H1 (cell line): ENCODE measurements around the gene ARL9. TPM values are rescaled to one million over a fixed set of nuclear protein-coding genes. Genes with fewer than 3 reads are reported as not detected.

Experiments
- CTCF ChIA-PET: fragments of 300-600 bp; sonication (Branson Sonifier 250); formaldehyde crosslinking; loops from one replicate; lab custom pipeline; 2021; ENCODE audit not compliant: partially characterized antibody; lab: Charles Lee
- POLR2A ChIA-PET: fragments of 300-600 bp; sonication (Branson Sonifier 250); formaldehyde crosslinking; loops from one replicate; lab custom pipeline; 2021; ENCODE audit warnings: inconsistent platforms; ENCODE audit not compliant: partially characterized antibody; lab: Charles Lee
- DNase-seq, 2 experiments: peaks; one replicate each; pipeline versions ENCODE4 v3.0.0 to v3.0.0-alpha.2; 2010 to 2022; ENCODE audit warnings: low spot score in 2 of 2, low read depth in 1 of 2, mixed read lengths in 1 of 2
- FAIRE-seq: peaks from 2 replicates; lab custom pipeline; 2011; peaks lifted over from hg19 to GRCh38; lab: Jason Lieb, UNC
- H2AFZ ChIP-seq: 2 replicates; pipeline ENCODE4 v1.8.1; 2012; ENCODE audit warnings: low read length, inconsistent platforms
- H2AK5ac ChIP-seq: 2 replicates; pipeline ENCODE4 v1.6.1; 2013; ENCODE audit warnings: low read depth, low read length
- H2BK120ac ChIP-seq: replicated peaks from 2 replicates; pipeline ENCODE3; 2013; ENCODE audit warnings: low read depth, low read length, inconsistent platforms
- H2BK12ac ChIP-seq: 2 replicates; pipeline ENCODE4 v1.6.1; 2013; ENCODE audit warnings: low read depth, low read length
- H2BK15ac ChIP-seq: 2 replicates; pipeline ENCODE4 v1.6.1; 2013; ENCODE audit warnings: low read length
- H2BK20ac ChIP-seq: 2 replicates; pipeline ENCODE4 v1.6.1; 2013; ENCODE audit warnings: low read length
- H2BK5ac ChIP-seq: 2 replicates; pipeline ENCODE4 v1.6.1; 2013; ENCODE audit warnings: low read depth, low read length
- H3K14ac ChIP-seq: 2 replicates; pipeline ENCODE4 v1.6.1; 2013; ENCODE audit warnings: inconsistent platforms; ENCODE audit not compliant: insufficient read length
- H3K18ac ChIP-seq: 2 replicates; pipeline ENCODE4 v1.6.1; 2013; ENCODE audit warnings: low read length; ENCODE audit errors: extremely low read depth
- H3K23ac ChIP-seq: 2 replicates; pipeline ENCODE4 v1.6.1; 2013; ENCODE audit warnings: inconsistent platforms; ENCODE audit not compliant: insufficient read length
- H3K23me2 ChIP-seq: 2 replicates; pipeline ENCODE4 v1.6.1; 2013; ENCODE audit warnings: low read depth, low read length
- H3K27ac ChIP-seq: 2 replicates; pipeline ENCODE4 v1.6.1; 2011; ENCODE audit warnings: low read depth, low read length, inconsistent platforms
- H3K27me3 ChIP-seq, 4 experiments: replicated peaks in 1 of 4; 1 replicate in 1 of 4; 2 replicates in 3 of 4; pipeline versions ENCODE4 v1.6.1 to v1.8.1; 2011 to 2013; ENCODE audit warnings: low read length in 3 of 4, mild to moderate bottlenecking in 3 of 4, inconsistent platforms in 2 of 4, mixed read lengths in 2 of 4, moderate library complexity in 1 of 4; ENCODE audit not compliant: control insufficient read depth in 3 of 4, insufficient read depth in 3 of 4; ENCODE audit errors: extremely low read depth in 1 of 4
- H3K36me3 ChIP-seq, 4 experiments: 2 replicates each; pipeline versions ENCODE4 v1.6.1 to v1.8.1; 2011 to 2013; ENCODE audit warnings: mild to moderate bottlenecking in 4 of 4, low read length in 3 of 4, moderate library complexity in 2 of 4, control low read depth in 1 of 4, inconsistent platforms in 1 of 4; ENCODE audit not compliant: insufficient read depth in 4 of 4, control insufficient read depth in 2 of 4
- H3K4ac ChIP-seq: replicated peaks from 2 replicates; pipeline ENCODE3; 2013; ENCODE audit warnings: low read length, low read depth, mixed read lengths, inconsistent platforms; ENCODE audit not compliant: insufficient read length
- H3K4me1 ChIP-seq, 4 experiments: replicated peaks in 1 of 4; 1 replicate in 1 of 4; 2 replicates in 3 of 4; pipeline versions ENCODE4 v1.6.1 to v1.8.1; 2011 to 2013; ENCODE audit warnings: low read length in 3 of 4, inconsistent platforms in 2 of 4, mixed read lengths in 1 of 4; ENCODE audit not compliant: insufficient read depth in 4 of 4, control insufficient read depth in 3 of 4
- H3K4me2 ChIP-seq, 2 experiments: 2 replicates each; pipeline versions ENCODE4 v1.6.1 to v1.8.1; 2011 to 2013; ENCODE audit warnings: low read depth in 2 of 2, low read length in 2 of 2, control low read depth in 1 of 2, inconsistent platforms in 1 of 2, mild to moderate bottlenecking in 1 of 2; ENCODE audit not compliant: insufficient read depth in 1 of 2
- H3K4me3 ChIP-seq, 4 experiments: fragments of 200-600, 300-600 bp in 1 of 4; sonication (generic), shearing (Covaris generic), sonication (Bioruptor Twin) in 1 of 4; 2 replicates each; pipeline versions ENCODE4 v1.5.1 to v1.8.1; 2011 to 2016; ENCODE audit warnings: low read length in 4 of 4, low read depth in 3 of 4, control low read depth in 2 of 4, inconsistent platforms in 2 of 4, mild to moderate bottlenecking in 2 of 4, mixed read lengths in 1 of 4, moderate library complexity in 1 of 4; ENCODE audit not compliant: insufficient read depth in 2 of 4; ENCODE audit errors: extremely low read depth in 1 of 4
- H3K56ac ChIP-seq: replicated peaks from 2 replicates; pipeline ENCODE3; 2013; ENCODE audit warnings: low read depth, mild to moderate bottlenecking, mixed read lengths, low read length, inconsistent platforms; ENCODE audit not compliant: insufficient read length
- H3K79me1 ChIP-seq: 2 replicates; pipeline ENCODE4 v1.6.1; 2013; ENCODE audit warnings: low read depth, low read length, control low read depth
- H3K79me2 ChIP-seq, 2 experiments: 2 replicates each; pipeline versions ENCODE4 v1.6.1 to v1.8.1; 2012 to 2013; ENCODE audit warnings: low read length in 2 of 2, mild to moderate bottlenecking in 2 of 2, inconsistent platforms in 1 of 2; ENCODE audit not compliant: insufficient read depth in 2 of 2, control insufficient read depth in 1 of 2
- H3K9ac ChIP-seq, 4 experiments: replicated peaks in 1 of 4; 1 replicate in 1 of 4; 2 replicates in 3 of 4; pipeline versions ENCODE4 v1.6.1 to v1.8.1; 2011 to 2013; ENCODE audit warnings: low read depth in 3 of 4, low read length in 3 of 4, control low read depth in 2 of 4, mild to moderate bottlenecking in 2 of 4, moderate library complexity in 2 of 4, inconsistent platforms in 1 of 4; ENCODE audit errors: extremely low read depth in 1 of 4
- H3K9me3 ChIP-seq, 2 experiments: 2 replicates each; pipeline versions ENCODE4 v1.6.1 to v1.8.1; 2012 to 2013; ENCODE audit warnings: mild to moderate bottlenecking in 2 of 2, moderate library complexity in 2 of 2, control low read depth in 1 of 2, inconsistent platforms in 1 of 2, low read depth in 1 of 2, low read length in 1 of 2, mixed read lengths in 1 of 2; ENCODE audit not compliant: insufficient read depth in 2 of 2
- H4K20me1 ChIP-seq, 2 experiments: replicated peaks in 1 of 2; 2 replicates each; pipeline versions ENCODE3 to v1.8.1; 2011 to 2013; ENCODE audit warnings: inconsistent platforms in 2 of 2, low read length in 2 of 2, mild to moderate bottlenecking in 1 of 2; ENCODE audit not compliant: insufficient read depth in 2 of 2, control insufficient read depth in 1 of 2
- H4K5ac ChIP-seq: 2 replicates; pipeline ENCODE4 v1.6.1; 2013; ENCODE audit warnings: low read length, low read depth, mixed read lengths, inconsistent platforms; ENCODE audit not compliant: insufficient read length
- H4K8ac ChIP-seq: 2 replicates; pipeline ENCODE4 v1.8.0; 2013; ENCODE audit warnings: mild to moderate bottlenecking, moderate library complexity, low read length, inconsistent platforms; ENCODE audit not compliant: insufficient read depth; ENCODE audit errors: extremely low read depth
- H4K91ac ChIP-seq: replicated peaks from 2 replicates; pipeline ENCODE3; 2013; ENCODE audit warnings: low read length, mixed read lengths, inconsistent platforms; ENCODE audit not compliant: insufficient read length
- KDM5A ChIP-seq: fragments of 200-600 bp; IDR thresholded peaks from 2 replicates; pipeline ENCODE4 v1.7.1; 2012; ENCODE audit warnings: mild to moderate bottlenecking, low read length, inconsistent platforms, mixed read lengths
- TAF1 ChIP-seq: IDR thresholded peaks from 2 replicates; pipeline ENCODE4 v1.6.1; 2011; ENCODE audit warnings: mild to moderate bottlenecking, low read depth, low read length
- YY1 ChIP-seq: IDR thresholded peaks from 2 replicates; pipeline ENCODE4 v1.6.1; 2011; ENCODE audit warnings: low read depth, mild to moderate bottlenecking, low read length
- WGBS, 2 experiments: shearing (Covaris generic) in 1 of 2; methylation state at CpG; one replicate each; pipeline versions ENCODE4 v1.1.6 to v1.1.7; 2013 to 2015; ENCODE audit warnings: low lambda C conversion rate in 2 of 2, mixed read lengths in 2 of 2, inconsistent platforms in 1 of 2, low coverage in 1 of 2, missing lambda C conversion rate in 1 of 2; ENCODE audit not compliant: insufficient replicate concordance in 2 of 2, insufficient coverage in 1 of 2, insufficient read length in 1 of 2; ENCODE audit errors: extremely low coverage in 1 of 2, missing lambda C conversion rate in 1 of 2; 5-methylcytosine and 5-hydroxymethylcytosine counted together
- polyA plus RNA-seq, 7 experiments: library from polyadenylated mRNA; depleted of rRNA in 3 of 7; stranded (reverse) in 5 of 7; unstranded in 2 of 7; fragments of >200 nt in 5 of 7; fragments of 200-250 nt in 2 of 7; gene quantifications; 1 replicate in 5 of 7; 2 replicates in 1 of 7; 4 replicates in 1 of 7; pipeline versions ENCODE4 v1.2.1 to v1.2.3, GENCODE V29; 2011 to 2013; ENCODE audit warnings: missing spikeins in 2 of 7, mixed read lengths in 2 of 7
- total RNA-seq: library from RNA; stranded (reverse); fragmentation: NEBNext Ultra II Directional; extraction: Animal tissue kit (Norgen Biotek cat#: 25700); gene quantifications from 2 replicates; pipeline ENCODE4 v1.2.1, GENCODE V29; 2021

The ARL9 gene
- total and polyA plus RNA-seq, 2 of the 8 experiments (the other 6 are each of a cell fraction or from before 2014, with no cell fraction given) = 0.60 to 0.76 TPM

- Histone ChIP-seq H3K36me3 (no peaks in the 10 kb centered on the region), H3K4me3 (no peak overlapping the region), H3K18ac (no peak overlapping the region), H3K4me2 (no peak overlapping the region), H4K20me1 (no peaks in the 10 kb centered on the region), H2BK15ac (no peak overlapping the region), H3K23me2 (no peaks in the 10 kb centered on the region), H3K27me3 (no peaks in the 10 kb centered on the region), H3K9me3 (no peaks in the 10 kb centered on the region), H2BK20ac (no peak overlapping the region), H3K56ac (no peak overlapping the region), H3K27ac (no peak overlapping the region), H4K5ac (no peak overlapping the region), H4K91ac (no peak overlapping the region), H4K8ac (no peak overlapping the region), H2AK5ac (no peak overlapping the region), H3K79me1 (no peaks in the 10 kb centered on the region), H3K4ac (no peak overlapping the region), H3K4me1 (no peaks in the 10 kb centered on the region), H2BK12ac (no peak overlapping the region), H3K14ac (no peak overlapping the region), H2AFZ (no peak overlapping the region), H3K9ac (no peak overlapping the region), H2BK120ac (no peak overlapping the region)
- FAIRE-seq = no peak
- no peak for DNase-seq
- ChIA-PET POLR2A (no interaction called here), CTCF (no interaction called here)
- TF ChIP-seq KDM5A (no peak), YY1 (no peak), TAF1 (no peak)
- TF ChIP-seq, all 59 proteins: peak for 0
- WGBS, 2 experiments = 84% methylated on average over 2 of the region's 2 CpGs; no CpG with 5 or more reads in 1 of the 2 experiments
- Histone ChIP-seq H3K23ac (no peak overlapping the region), H3K79me2 (no peaks in the 10 kb centered on the region), H2BK5ac (no peak overlapping the region)
Measured at GRCh38 chr4:56513517-56513916, 7.9 kb downstream of the ARL9 start.
